ENCODE measurements around the gene CDH19. TPM values are rescaled to one million over a fixed set of nuclear protein-coding genes. Genes with fewer than 3 reads are reported as not detected.

The CDH19 gene
- total RNA-seq, 6 donors from 2014 or later, result 1.0 to 3.1 (median 1.3) TPM

GRCh38 chr18:66533693-66534092 lies 70.2 kb downstream of the CDH19 start:
- Histone ChIP-seq H3K27me3 (no peaks in the 10 kb centered on the region), H3K27ac (no peak overlapping the region), H3K4me3 (no peak overlapping the region), H3K9me3 (no peaks in the 10 kb centered on the region), H3K36me3 (no peaks in the 10 kb centered on the region), H3K4me1 (no peaks in the 10 kb centered on the region)
- TF ChIP-seq CTCF (IDR thresholded peaks at IDR 0.05) (no peak), POLR2A (IDR thresholded peaks at IDR 0.05) (no peak), POLR2AphosphoS5 (IDR thresholded peaks at IDR 0.05) (no peak), EP300 (IDR thresholded peaks at IDR 0.05) (no peak)
- DNase-seq, result no peak
- no peak for ATAC-seq (ENCODE audit: low FRiP score in 2 of 2)
- WGBS, 2 donors, result 38 to 55% methylated on average over 1 of the region's 1 CpG

GRCh38 chr18:66523219-66523991 lies 80.5 kb downstream of the CDH19 start:
- no peak for TF ChIP-seq CTCF (IDR thresholded peaks at IDR 0.05)
- no peak for TF ChIP-seq POLR2A (IDR thresholded peaks at IDR 0.05)
- TF ChIP-seq EP300 (IDR thresholded peaks at IDR 0.05), result no peak
- TF ChIP-seq POLR2AphosphoS5 (IDR thresholded peaks at IDR 0.05), result no peak
- no peak for DNase-seq
- H3K4me3 ChIP-seq, result no peak overlapping the region
- WGBS, 2 donors, result 74 to 75% methylated on average over 12 to 18 of the region's 18 CpGs
- H3K9me3 ChIP-seq, result no peaks in the 10 kb centered on the region
- H3K27me3 ChIP-seq, result no peaks in the 10 kb centered on the region
- no peaks in the 10 kb centered on the region for H3K4me1 ChIP-seq
- ATAC-seq (ENCODE audit: low FRiP score in 2 of 2), result no peak
- no peaks in the 10 kb centered on the region for H3K36me3 ChIP-seq
- H3K27ac ChIP-seq, result no peak overlapping the region

GRCh38 chr18:66513996-66514395 lies 89.9 kb downstream of the CDH19 start:
- Histone ChIP-seq H3K36me3 (no peaks in the 10 kb centered on the region), H3K27ac (no peak overlapping the region), H3K27me3 (no peaks in the 10 kb centered on the region), H3K4me1 (peaks cover 0 to 6% (median 3%) of the 10 kb centered on the region in 4 donors), H3K9me3 (no peaks in the 10 kb centered on the region), H3K4me3 (no peak overlapping the region)
- WGBS, 2 donors, result 82 to 88% methylated on average over 1 of the region's 1 CpG
- ATAC-seq (ENCODE audit: low FRiP score in 2 of 2), result no peak
- DNase-seq, result no peak
- TF ChIP-seq CTCF (IDR thresholded peaks at IDR 0.05) (no peak), EP300 (IDR thresholded peaks at IDR 0.05) (no peak), POLR2AphosphoS5 (IDR thresholded peaks at IDR 0.05) (no peak), POLR2A (IDR thresholded peaks at IDR 0.05) (no peak)

GRCh38 chr18:66511792-66512191 lies 92.1 kb downstream of the CDH19 start:
- Histone ChIP-seq H3K9me3 (no peaks in the 10 kb centered on the region), H3K4me1 (peaks cover 0 to 6% (median 3%) of the 10 kb centered on the region in 4 donors), H3K36me3 (no peaks in the 10 kb centered on the region), H3K27me3 (no peaks in the 10 kb centered on the region), H3K27ac (no peak overlapping the region), H3K4me3 (no peak overlapping the region)
- DNase-seq, result no peak
- TF ChIP-seq EP300 (IDR thresholded peaks at IDR 0.05) (no peak), POLR2A (IDR thresholded peaks at IDR 0.05) (no peak), CTCF (IDR thresholded peaks at IDR 0.05) (no peak), POLR2AphosphoS5 (IDR thresholded peaks at IDR 0.05) (no peak)
- ATAC-seq (ENCODE audit: low FRiP score in 2 of 2), result no peak

- H3K27me3 ChIP-seq, result no peaks in the 10 kb centered on the region
Observed at GRCh38 chr18:66511289-66511688, 92.6 kb downstream of the CDH19 start.

More at GRCh38 chr18:66511289-66511688, 92.6 kb downstream of the CDH19 start:
- ATAC-seq (ENCODE audit: low FRiP score in 2 of 2) (no peak), DNase-seq (no peak)
- Histone ChIP-seq H3K9me3 (no peaks in the 10 kb centered on the region), H3K4me1 (peaks cover 0 to 6% (median 3%) of the 10 kb centered on the region in 4 donors), H3K27ac (no peak overlapping the region), H3K36me3 (no peaks in the 10 kb centered on the region), H3K4me3 (no peak overlapping the region)
- 52 to 82% methylated on average over 2 of the region's 2 CpGs for WGBS, 2 donors
- TF ChIP-seq CTCF (IDR thresholded peaks at IDR 0.05), result no peak
- TF ChIP-seq EP300 (IDR thresholded peaks at IDR 0.05), result no peak
- TF ChIP-seq POLR2A (IDR thresholded peaks at IDR 0.05), result no peak
- no peak for TF ChIP-seq POLR2AphosphoS5 (IDR thresholded peaks at IDR 0.05)

All from upper lobe of left lung (tissue), 6 donors.